Measurements from ENCODE around the gene HOXD9.

The HOXD9 gene

GRCh38 chr2:176171351-176172006, 49.0 kb downstream of the HOXD9 start:
- no peak for DNase-seq

GRCh38 chr2:176172007-176172894, 49.7 kb downstream of the HOXD9 start:
- no peak for DNase-seq

GRCh38 chr2:176172895-176173566, 50.5 kb downstream of the HOXD9 start:
- no peak for DNase-seq

GRCh38 chr2:176173567-176174381, 51.3 kb downstream of the HOXD9 start:
- DNase-seq: no peak

- DNase-seq: no peak
These were observed 51.9 kb downstream of the HOXD9 start for GRCh38 chr2:176174382-176174823.
